ENCODE measurements around the gene MAML2.

The MAML2 gene

DNA sequence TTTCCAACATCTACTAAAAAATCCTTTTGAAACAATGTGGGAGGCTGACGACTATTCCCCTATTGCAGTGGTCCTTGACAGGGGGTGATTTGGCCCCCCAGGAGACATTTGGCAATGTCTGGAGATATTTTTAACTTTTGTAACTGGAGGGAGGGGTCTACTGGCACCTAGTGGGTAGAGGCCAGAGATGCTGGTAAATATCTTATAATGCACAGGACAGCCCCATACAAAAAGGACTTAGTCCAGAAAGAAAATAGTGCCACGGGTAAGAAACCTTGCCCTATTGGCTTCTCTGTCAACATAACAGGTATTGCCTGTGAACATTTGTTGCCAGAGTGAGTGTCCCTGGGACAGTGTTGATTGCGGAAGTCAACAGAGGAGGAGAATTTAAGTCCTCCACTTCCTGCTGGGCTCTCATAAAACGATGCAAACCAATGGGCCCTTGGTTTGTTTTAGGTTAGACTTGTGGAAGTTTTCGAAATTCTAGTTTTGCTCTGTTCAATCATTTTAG lies 101.6 kb downstream of the MAML2 start:
- no peak for DNase-seq (ENCODE audit: low read depth in 2 of 2)

DNA sequence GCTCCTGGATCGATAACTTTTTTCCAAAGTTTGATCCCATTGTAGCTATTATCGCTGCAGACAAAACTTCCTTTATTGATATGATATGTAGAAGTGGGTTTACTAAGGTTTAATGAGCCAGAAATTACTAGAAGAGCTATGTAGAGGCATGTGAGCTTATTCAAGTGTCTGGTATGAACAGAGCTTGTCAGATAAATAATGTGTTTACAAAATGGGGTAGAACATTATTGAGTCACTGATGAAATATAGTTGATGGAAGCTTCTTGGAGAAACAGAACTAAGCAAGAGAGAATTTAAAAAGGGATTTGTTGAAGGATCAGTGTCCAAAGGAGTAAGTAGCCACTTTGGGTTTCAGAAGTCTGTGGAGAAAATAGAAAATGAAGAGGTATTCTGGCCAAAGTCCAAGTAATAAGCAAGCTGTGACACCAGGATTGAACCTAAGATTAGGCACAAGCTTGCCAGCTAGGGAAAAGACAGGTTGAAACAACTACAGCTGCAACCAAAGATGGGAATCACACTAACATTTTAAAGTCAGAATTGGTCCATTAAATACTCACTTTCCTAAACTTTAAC lies 104.3 kb downstream of the MAML2 start:
- DNase-seq (ENCODE audit: low read depth in 2 of 2) = no peak

- no peak for DNase-seq (ENCODE audit: low read depth in 2 of 2)
Observed at GRCh38 chr11:96237766-96238266, 105.2 kb downstream of the MAML2 start.

GRCh38 chr11:96235751-96236150 lies 107.2 kb downstream of the MAML2 start:
- peak; percentile 32 to 66 for DNase-seq (ENCODE audit: low read depth in 2 of 2)

DNA sequence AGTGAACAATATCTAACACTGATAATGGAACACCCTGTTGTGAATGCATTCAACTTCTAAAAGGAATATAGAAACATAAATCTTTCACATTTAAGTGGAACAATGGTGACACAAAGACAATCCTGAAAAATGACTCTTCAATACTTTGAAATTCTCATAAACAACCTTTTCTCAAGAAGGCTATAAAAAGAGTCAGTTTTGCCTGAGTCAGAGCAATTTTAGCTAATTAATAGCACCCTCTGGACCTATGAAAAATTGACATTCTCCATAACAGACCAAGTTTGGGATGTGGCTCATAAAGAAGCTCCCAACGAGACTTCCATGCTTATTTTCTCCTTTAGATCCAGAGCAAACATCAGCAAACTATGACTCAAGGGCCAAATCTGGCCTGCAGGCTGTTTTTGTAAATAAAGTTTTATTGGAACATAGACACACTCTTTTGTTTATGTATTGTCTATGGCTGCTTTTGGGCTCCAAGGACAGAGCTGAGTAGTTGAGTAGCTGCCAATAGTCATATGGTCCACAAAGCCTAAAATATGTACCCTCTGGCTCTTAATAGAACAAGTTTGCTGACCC lies 108.0 kb downstream of the MAML2 start:
- DNase-seq (ENCODE audit: low read depth in 2 of 2) = no peak

- DNase-seq (ENCODE audit: low read depth in 2 of 2) = no peak
Observed at GRCh38 chr11:96232132-96232531, 110.9 kb downstream of the MAML2 start.

GRCh38 chr11:96230686-96231085 lies 112.3 kb downstream of the MAML2 start:
- no peak for DNase-seq (ENCODE audit: low read depth in 2 of 2)

GRCh38 chr11:96229354-96229977 lies 113.5 kb downstream of the MAML2 start:
- no peak for DNase-seq (ENCODE audit: low read depth in 2 of 2)

- no peak for DNase-seq (ENCODE audit: low read depth in 2 of 2)
Observed at GRCh38 chr11:96228910-96229309, 114.1 kb downstream of the MAML2 start.

GRCh38 chr11:96228473-96228891 lies 114.5 kb downstream of the MAML2 start:
- DNase-seq (ENCODE audit: low read depth in 2 of 2) = no peak

DNA sequence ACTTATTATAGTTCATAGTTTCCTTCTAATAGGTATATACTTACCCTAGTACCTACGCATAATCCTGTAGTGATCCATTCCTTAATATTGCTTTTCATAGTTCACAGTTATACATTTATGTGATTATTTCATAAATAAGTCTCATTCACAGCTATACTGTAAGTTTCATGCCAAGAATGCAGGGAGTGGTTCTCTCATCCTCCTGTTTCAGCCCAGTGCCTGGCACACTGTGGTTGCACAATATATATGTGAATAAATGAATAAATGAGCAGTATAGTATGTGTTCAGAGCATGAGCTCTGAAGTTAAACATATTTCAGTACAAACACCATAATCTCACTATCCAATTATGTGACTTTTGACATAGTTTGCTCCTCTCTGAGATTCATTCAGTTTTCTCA lies 115.8 kb downstream of the MAML2 start:
- DNase-seq (ENCODE audit: low read depth in 2 of 2) = no peak

- DNase-seq (ENCODE audit: low read depth in 2 of 2) = no peak
Observed at GRCh38 chr11:96223083-96223482, 119.9 kb downstream of the MAML2 start.

DNA sequence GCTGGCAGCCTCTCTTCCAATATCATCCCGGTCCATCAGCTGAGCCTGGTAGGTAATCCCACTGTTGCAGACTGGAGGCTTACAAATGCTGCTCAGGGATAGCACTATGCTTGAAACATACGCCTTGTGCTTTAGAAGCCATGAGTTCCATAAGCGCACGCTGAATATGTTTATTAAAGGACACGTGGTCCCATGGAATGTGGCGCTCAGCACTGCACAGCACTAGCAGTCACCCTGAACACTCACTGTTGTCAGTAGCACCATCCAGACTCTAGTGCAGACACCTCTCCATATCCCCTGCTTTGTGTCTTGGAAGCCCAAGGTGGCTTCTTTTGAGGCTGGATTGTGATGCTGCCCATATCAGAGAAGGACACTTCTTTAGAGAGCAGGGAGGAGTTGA lies 120.9 kb downstream of the MAML2 start:
- no peak for DNase-seq (ENCODE audit: low read depth in 2 of 2)

- DNase-seq (ENCODE audit: low read depth in 2 of 2) = no peak
Observed at GRCh38 chr11:96221244-96222070, 121.5 kb downstream of the MAML2 start.

GRCh38 chr11:96219981-96220623 lies 122.9 kb downstream of the MAML2 start:
- DNase-seq (ENCODE audit: low read depth in 2 of 2) = no peak

DNA sequence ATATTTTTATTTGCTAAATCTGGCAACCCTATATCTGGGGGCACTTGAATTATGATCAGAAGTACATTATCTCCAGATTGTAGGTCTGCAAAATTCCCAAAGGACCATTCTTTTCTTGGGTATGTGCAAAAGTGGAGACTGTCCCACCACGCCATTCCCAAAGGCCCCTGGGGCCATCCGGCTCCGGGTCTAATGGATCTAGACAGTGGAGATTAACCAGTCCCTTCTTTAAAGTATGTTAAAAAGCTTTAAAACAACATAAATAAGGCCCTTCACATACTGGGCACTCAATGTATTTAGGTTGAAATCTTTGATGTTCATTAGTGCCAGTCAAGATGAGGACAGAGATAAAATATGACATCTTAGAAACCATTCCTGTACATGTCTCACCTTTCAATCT lies 124.1 kb downstream of the MAML2 start:
- no peak for DNase-seq (ENCODE audit: low read depth in 2 of 2)

GRCh38 chr11:96218006-96218405 lies 125.0 kb downstream of the MAML2 start:
- no peak for DNase-seq (ENCODE audit: low read depth in 2 of 2)

DNA sequence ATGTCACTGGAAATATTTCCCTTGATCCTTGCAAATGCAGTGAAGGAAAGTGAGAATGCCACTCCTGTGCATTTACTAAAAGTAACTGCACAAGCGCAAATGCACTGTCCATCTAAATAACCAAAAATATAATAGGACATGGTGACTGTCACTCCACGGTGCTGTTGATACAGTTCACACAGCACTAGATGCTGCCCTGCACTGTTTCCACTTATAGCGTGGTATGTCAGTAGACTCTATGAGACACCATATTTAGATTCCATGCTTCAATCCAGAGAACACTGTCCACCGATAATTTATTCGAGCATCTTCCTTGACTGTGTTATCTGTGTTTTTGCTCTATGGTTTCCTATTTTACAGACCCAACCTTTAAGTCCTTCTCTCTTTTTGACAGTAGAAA lies 125.8 kb downstream of the MAML2 start:
- no peak for DNase-seq (ENCODE audit: low read depth in 2 of 2)

DNA sequence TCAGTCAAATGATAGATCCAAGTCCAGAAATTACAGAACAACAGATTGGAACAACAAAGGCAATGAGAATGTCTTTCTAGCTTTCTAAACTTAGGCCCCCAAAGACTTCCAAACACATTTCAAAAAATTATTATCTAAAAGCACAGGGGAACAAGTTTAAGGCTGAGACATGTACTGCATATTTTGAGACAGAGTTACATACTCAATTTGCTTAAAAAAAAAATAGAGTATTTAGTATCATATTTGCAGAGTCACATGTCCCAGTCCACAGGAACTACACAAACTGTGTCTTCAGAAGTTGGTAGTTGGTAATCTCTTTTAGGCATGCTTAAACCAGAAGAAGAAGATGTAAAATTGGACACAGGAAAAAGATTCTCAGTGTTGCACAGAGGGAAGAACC lies 127.2 kb downstream of the MAML2 start:
- no peak for DNase-seq (ENCODE audit: low read depth in 2 of 2)

DNA sequence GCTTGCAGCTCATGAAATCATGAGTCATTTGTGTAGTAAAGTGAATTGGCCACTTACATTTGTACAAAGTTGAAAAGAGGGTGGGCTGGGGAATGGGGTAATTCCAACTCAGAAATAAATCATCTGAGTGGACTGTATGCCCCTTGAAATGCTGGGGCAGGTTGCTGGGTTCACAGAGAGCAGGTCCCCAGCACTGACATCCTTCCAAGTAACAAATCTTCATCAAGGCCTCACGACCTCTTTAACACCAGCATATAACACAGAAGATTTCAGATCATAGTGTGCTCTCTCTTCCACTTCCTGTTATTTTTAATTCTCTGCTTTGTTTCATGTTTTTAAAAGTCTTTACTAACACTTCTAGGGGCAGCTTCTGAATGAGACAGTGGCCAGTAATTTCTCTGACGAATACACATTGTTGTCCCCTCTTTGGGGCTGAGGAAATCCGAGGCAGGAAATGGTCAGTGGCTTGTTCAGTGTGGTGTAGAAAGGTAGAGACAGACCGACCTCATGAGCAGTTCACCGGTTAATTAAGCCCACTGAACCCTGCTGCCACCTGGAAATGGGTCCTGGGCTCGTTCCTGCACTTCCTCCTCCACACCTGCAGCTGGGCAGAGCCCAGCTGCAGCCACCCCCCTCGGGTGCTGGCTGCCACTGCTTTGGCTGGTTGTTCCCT lies 127.7 kb downstream of the MAML2 start:
- DNase-seq (ENCODE audit: low read depth in 2 of 2) = no peak

GRCh38 chr11:96214777-96215109 lies 128.3 kb downstream of the MAML2 start:
- no peak for DNase-seq (ENCODE audit: low read depth in 2 of 2)
